ENCODE measurements around the gene PRKCH. TPM values are rescaled to one million over a fixed set of nuclear protein-coding genes. Genes with fewer than 3 reads are reported as not detected.

PRKCH gene
- total and polyA plus RNA-seq, 5 donors from 2014 or later, result 194 to 457 (median 201) TPM

GRCh38 chr14:61584331-61584741 lies 263.0 kb downstream of the PRKCH start:
- peaks cover 0 to 10% (median 4%) of the 10 kb centered on the region in 4 donors for H3K4me1 Mint-ChIP-seq
- no peaks in the 10 kb centered on the region for H3K4me1 ChIP-seq (ENCODE audit: control insufficient read depth, insufficient read depth, low read length, poor library complexity, severe bottlenecking)
- H3K27me3 ChIP-seq (ENCODE audit: control insufficient read depth, insufficient read depth, low read length), result no peaks in the 10 kb centered on the region
- no peak overlapping the region for H3K27ac Mint-ChIP-seq
- H3K27ac ChIP-seq (ENCODE audit: insufficient read depth, low read length, poor library complexity, severe bottlenecking), result no peak overlapping the region
- no peaks in the 10 kb centered on the region for H3K36me3 Mint-ChIP-seq
- no peaks in the 10 kb centered on the region for H3K36me3 ChIP-seq (ENCODE audit: control insufficient read depth, insufficient read depth, low read length)
- no peak for ATAC-seq (ENCODE audit: low read depth in 2 of 2)
- no peak for DNase-seq
- no peak overlapping the region for H3K4me3 Mint-ChIP-seq
- H3K4me3 ChIP-seq (ENCODE audit: low read depth, low read length), result no peak overlapping the region
- H3K27me3 Mint-ChIP-seq, result peaks cover 16% of the 10 kb centered on the region
- H3K9me3 ChIP-seq (ENCODE audit: control insufficient read depth in 2 of 2, low read length in 2 of 2), result no peaks in the 10 kb centered on the region
- peaks cover 0 to 2% (median 0%) of the 10 kb centered on the region in 7 donors for H3K9me3 Mint-ChIP-seq

- no peak for ATAC-seq (ENCODE audit: low read depth in 2 of 2)
- Mint-ChIP-seq H3K27me3 (peaks cover 10% of the 10 kb centered on the region), H3K27ac (no peak overlapping the region), H3K4me3 (no peak overlapping the region), H3K36me3 (no peaks in the 10 kb centered on the region), H3K4me1 (peaks cover 0 to 4% (median under 1%) of the 10 kb centered on the region in 4 donors), H3K9me3 (peaks cover 0 to 2% (median 0%) of the 10 kb centered on the region in 7 donors)
- H3K9me3 ChIP-seq (ENCODE audit: control insufficient read depth in 2 of 2, low read length in 2 of 2), result no peaks in the 10 kb centered on the region
- no peak for DNase-seq
- no peaks in the 10 kb centered on the region for H3K27me3 ChIP-seq (ENCODE audit: control insufficient read depth, insufficient read depth, low read length)
- no peaks in the 10 kb centered on the region for H3K4me1 ChIP-seq (ENCODE audit: control insufficient read depth, insufficient read depth, low read length, poor library complexity, severe bottlenecking)
- H3K27ac ChIP-seq (ENCODE audit: insufficient read depth, low read length, poor library complexity, severe bottlenecking), result no peak overlapping the region
- no peaks in the 10 kb centered on the region for H3K36me3 ChIP-seq (ENCODE audit: control insufficient read depth, insufficient read depth, low read length)
- no peak overlapping the region for H3K4me3 ChIP-seq (ENCODE audit: low read depth, low read length)
Observed at GRCh38 chr14:61585598-61586543, 264.5 kb downstream of the PRKCH start.

- Histone ChIP-seq H3K36me3 (ENCODE audit: control insufficient read depth, insufficient read depth, low read length) (no peaks in the 10 kb centered on the region), H3K27me3 (ENCODE audit: control insufficient read depth, insufficient read depth, low read length) (no peaks in the 10 kb centered on the region), H3K27ac (ENCODE audit: insufficient read depth, low read length, poor library complexity, severe bottlenecking) (no peak overlapping the region), H3K4me1 (ENCODE audit: control insufficient read depth, insufficient read depth, low read length, poor library complexity, severe bottlenecking) (no peaks in the 10 kb centered on the region), H3K9me3 (ENCODE audit: control insufficient read depth in 2 of 2, low read length in 2 of 2) (no peaks in the 10 kb centered on the region), H3K4me3 (ENCODE audit: low read depth, low read length) (no peak overlapping the region)
- H3K4me1 Mint-ChIP-seq, result peaks cover 0 to 4% (median under 1%) of the 10 kb centered on the region in 4 donors
- H3K4me3 Mint-ChIP-seq, result no peak overlapping the region
- peaks cover 10% of the 10 kb centered on the region for H3K27me3 Mint-ChIP-seq
- H3K27ac Mint-ChIP-seq, result no peak overlapping the region
- ATAC-seq (ENCODE audit: low read depth in 2 of 2), result no peak
- DNase-seq, result no peak
- no peaks in the 10 kb centered on the region for H3K36me3 Mint-ChIP-seq
- H3K9me3 Mint-ChIP-seq, result peaks cover 0 to 2% (median 0%) of the 10 kb centered on the region in 7 donors
Observed at GRCh38 chr14:61586544-61587055, 265.2 kb downstream of the PRKCH start.

- Histone ChIP-seq H3K4me3 (ENCODE audit: low read depth, low read length) (no peak overlapping the region), H3K27ac (ENCODE audit: insufficient read depth, low read length, poor library complexity, severe bottlenecking) (no peak overlapping the region), H3K36me3 (ENCODE audit: control insufficient read depth, insufficient read depth, low read length) (no peaks in the 10 kb centered on the region), H3K27me3 (ENCODE audit: control insufficient read depth, insufficient read depth, low read length) (no peaks in the 10 kb centered on the region), H3K4me1 (ENCODE audit: control insufficient read depth, insufficient read depth, low read length, poor library complexity, severe bottlenecking) (no peaks in the 10 kb centered on the region), H3K9me3 (ENCODE audit: control insufficient read depth in 2 of 2, low read length in 2 of 2) (no peaks in the 10 kb centered on the region)
- Mint-ChIP-seq H3K4me1 (peaks cover 0 to 2% (median 0%) of the 10 kb centered on the region in 4 donors), H3K27ac (no peak overlapping the region), H3K4me3 (no peak overlapping the region), H3K27me3 (peaks cover 10% of the 10 kb centered on the region), H3K9me3 (no peaks in the 10 kb centered on the region), H3K36me3 (no peaks in the 10 kb centered on the region)
- ATAC-seq (ENCODE audit: low read depth in 2 of 2), result no peak
- no peak for DNase-seq
Observed at GRCh38 chr14:61587081-61587713, 265.8 kb downstream of the PRKCH start.

GRCh38 chr14:61588419-61588901 lies 267.1 kb downstream of the PRKCH start:
- H3K36me3 ChIP-seq (ENCODE audit: control insufficient read depth, insufficient read depth, low read length), result no peaks in the 10 kb centered on the region
- H3K4me3 ChIP-seq (ENCODE audit: low read depth, low read length), result no peak overlapping the region
- ATAC-seq (ENCODE audit: low read depth in 2 of 2), result no peak
- no peaks in the 10 kb centered on the region for H3K36me3 Mint-ChIP-seq
- H3K27me3 Mint-ChIP-seq, result peaks cover 10% of the 10 kb centered on the region
- no peak overlapping the region for H3K27ac Mint-ChIP-seq
- no peaks in the 10 kb centered on the region for H3K4me1 ChIP-seq (ENCODE audit: control insufficient read depth, insufficient read depth, low read length, poor library complexity, severe bottlenecking)
- H3K9me3 ChIP-seq (ENCODE audit: control insufficient read depth in 2 of 2, low read length in 2 of 2), result no peaks in the 10 kb centered on the region
- H3K9me3 Mint-ChIP-seq, result peaks cover 0 to 3% (median 0%) of the 10 kb centered on the region in 7 donors
- H3K4me3 Mint-ChIP-seq, result no peak overlapping the region
- H3K27me3 ChIP-seq (ENCODE audit: control insufficient read depth, insufficient read depth, low read length), result no peaks in the 10 kb centered on the region
- no peak for DNase-seq
- H3K4me1 Mint-ChIP-seq, result peaks cover 0 to 2% (median 0%) of the 10 kb centered on the region in 4 donors
- no peak overlapping the region for H3K27ac ChIP-seq (ENCODE audit: insufficient read depth, low read length, poor library complexity, severe bottlenecking)

GRCh38 chr14:61589691-61590581 lies 268.6 kb downstream of the PRKCH start:
- Mint-ChIP-seq H3K27me3 (peaks cover 6% of the 10 kb centered on the region), H3K27ac (no peak overlapping the region), H3K4me3 (no peak overlapping the region), H3K9me3 (peaks cover 0 to 3% (median 0%) of the 10 kb centered on the region in 7 donors), H3K4me1 (peaks cover 5 to 11% (median 7%) of the 10 kb centered on the region in 4 donors), H3K36me3 (no peaks in the 10 kb centered on the region)
- H3K36me3 ChIP-seq (ENCODE audit: control insufficient read depth, insufficient read depth, low read length), result no peaks in the 10 kb centered on the region
- H3K9me3 ChIP-seq (ENCODE audit: control insufficient read depth in 2 of 2, low read length in 2 of 2), result no peaks in the 10 kb centered on the region
- H3K4me3 ChIP-seq (ENCODE audit: low read depth, low read length), result no peak overlapping the region
- no peak overlapping the region for H3K27ac ChIP-seq (ENCODE audit: insufficient read depth, low read length, poor library complexity, severe bottlenecking)
- H3K4me1 ChIP-seq (ENCODE audit: control insufficient read depth, insufficient read depth, low read length, poor library complexity, severe bottlenecking), result no peaks in the 10 kb centered on the region
- no peaks in the 10 kb centered on the region for H3K27me3 ChIP-seq (ENCODE audit: control insufficient read depth, insufficient read depth, low read length)
- DNase-seq (no peak), ATAC-seq (ENCODE audit: low read depth in 2 of 2) (no peak)

GRCh38 chr14:61591862-61592261 lies 270.5 kb downstream of the PRKCH start:
- Histone ChIP-seq H3K9me3 (ENCODE audit: control insufficient read depth in 2 of 2, low read length in 2 of 2) (no peaks in the 10 kb centered on the region), H3K4me3 (ENCODE audit: low read depth, low read length) (no peak overlapping the region), H3K4me1 (ENCODE audit: control insufficient read depth, insufficient read depth, low read length, poor library complexity, severe bottlenecking) (no peaks in the 10 kb centered on the region), H3K27me3 (ENCODE audit: control insufficient read depth, insufficient read depth, low read length) (no peaks in the 10 kb centered on the region), H3K27ac (ENCODE audit: insufficient read depth, low read length, poor library complexity, severe bottlenecking) (no peak overlapping the region), H3K36me3 (ENCODE audit: control insufficient read depth, insufficient read depth, low read length) (no peaks in the 10 kb centered on the region)
- Mint-ChIP-seq H3K4me3 (no peak overlapping the region), H3K9me3 (peaks cover 0 to 3% (median 0%) of the 10 kb centered on the region in 7 donors), H3K4me1 (peaks cover 5 to 15% (median 8%) of the 10 kb centered on the region in 4 donors), H3K27me3 (no peaks in the 10 kb centered on the region), H3K27ac (no peak overlapping the region), H3K36me3 (no peaks in the 10 kb centered on the region)
- ATAC-seq (ENCODE audit: low read depth in 2 of 2), result no peak
- no peak for DNase-seq

All from CD4-positive, CD25-positive, alpha-beta regulatory T cell (primary cell).